ENCODE data around the gene SEMA5A.

DNA sequence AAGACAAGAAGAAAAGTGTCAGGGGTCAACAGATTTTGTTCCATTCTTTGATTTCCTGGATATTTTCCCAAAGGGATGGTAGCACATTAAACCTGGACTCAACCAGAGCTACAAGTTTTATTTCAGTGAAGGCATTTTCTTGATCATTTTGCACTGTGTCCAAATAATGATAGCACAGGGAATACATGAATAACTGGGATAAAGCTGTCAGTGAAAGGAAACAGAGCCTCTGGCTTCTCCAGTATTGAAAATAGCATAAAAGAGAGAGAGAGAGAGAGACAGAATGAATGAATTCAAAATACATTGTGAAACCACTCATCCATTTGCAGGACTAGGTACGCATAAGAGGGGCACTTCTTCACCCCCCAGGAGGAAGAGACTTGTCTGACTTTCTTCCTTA lies 43.0 kb downstream of the SEMA5A start:
- TF ChIP-seq, protein P1, sequence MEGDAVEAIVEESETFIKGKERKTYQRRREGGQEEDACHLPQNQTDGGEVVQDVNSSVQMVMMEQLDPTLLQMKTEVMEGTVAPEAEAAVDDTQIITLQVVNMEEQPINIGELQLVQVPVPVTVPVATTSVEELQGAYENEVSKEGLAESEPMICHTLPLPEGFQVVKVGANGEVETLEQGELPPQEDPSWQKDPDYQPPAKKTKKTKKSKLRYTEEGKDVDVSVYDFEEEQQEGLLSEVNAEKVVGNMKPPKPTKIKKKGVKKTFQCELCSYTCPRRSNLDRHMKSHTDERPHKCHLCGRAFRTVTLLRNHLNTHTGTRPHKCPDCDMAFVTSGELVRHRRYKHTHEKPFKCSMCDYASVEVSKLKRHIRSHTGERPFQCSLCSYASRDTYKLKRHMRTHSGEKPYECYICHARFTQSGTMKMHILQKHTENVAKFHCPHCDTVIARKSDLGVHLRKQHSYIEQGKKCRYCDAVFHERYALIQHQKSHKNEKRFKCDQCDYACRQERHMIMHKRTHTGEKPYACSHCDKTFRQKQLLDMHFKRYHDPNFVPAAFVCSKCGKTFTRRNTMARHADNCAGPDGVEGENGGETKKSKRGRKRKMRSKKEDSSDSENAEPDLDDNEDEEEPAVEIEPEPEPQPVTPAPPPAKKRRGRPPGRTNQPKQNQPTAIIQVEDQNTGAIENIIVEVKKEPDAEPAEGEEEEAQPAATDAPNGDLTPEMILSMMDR (optimal IDR thresholded peaks at IDR 0.05 in 1 of 3, IDR thresholded peaks at IDR 0.05 in 1 of 3, conservative IDR thresholded peaks at IDR 0.05 in 1 of 3; ENCODE audit: extremely low read depth in 1 of 3, insufficient read depth in 2 of 3, low read length in 3 of 3), result no peak
- no peak for TF ChIP-seq EZH2 (IDR thresholded peaks at IDR 0.05; ENCODE audit: low read length)

Data from keratinocyte (primary cell).